ENCODE data around the gene SCARF2.
"Not testable (repeated sequence)": the region's sequence is repeated elsewhere in the genome, so short reads cannot be mapped to it uniquely, and the experiment has no call there.

Gene SCARF2

DNA sequence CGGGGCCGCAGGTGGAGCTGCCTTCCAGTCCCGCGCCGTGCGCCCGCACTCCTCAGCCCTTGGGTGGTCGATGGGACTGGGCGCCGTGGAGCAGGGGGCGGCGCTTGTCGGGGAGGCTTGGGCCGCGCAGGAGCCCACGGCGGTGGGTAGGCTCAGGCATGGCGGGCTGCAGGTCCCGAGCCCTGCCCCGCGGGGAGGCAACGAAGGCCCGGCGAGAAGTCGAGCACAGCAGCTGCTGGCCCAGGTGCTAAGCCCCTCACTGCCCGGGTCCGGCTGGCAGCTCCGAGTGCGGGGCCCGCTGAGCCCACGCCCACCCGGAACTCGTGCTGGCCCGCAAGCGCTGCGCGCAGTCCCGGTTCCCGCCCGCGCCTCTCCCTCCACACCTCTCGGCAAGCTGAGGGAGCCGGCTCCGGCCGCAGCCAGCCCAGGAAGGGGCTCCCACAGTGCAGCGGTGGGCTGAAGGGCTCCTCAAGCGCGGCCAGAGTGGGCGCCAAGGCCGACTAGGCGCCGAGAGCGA lies 45.2 kb downstream of the SCARF2 start:
- DNase-seq: not testable (repeated sequence)

DNA sequence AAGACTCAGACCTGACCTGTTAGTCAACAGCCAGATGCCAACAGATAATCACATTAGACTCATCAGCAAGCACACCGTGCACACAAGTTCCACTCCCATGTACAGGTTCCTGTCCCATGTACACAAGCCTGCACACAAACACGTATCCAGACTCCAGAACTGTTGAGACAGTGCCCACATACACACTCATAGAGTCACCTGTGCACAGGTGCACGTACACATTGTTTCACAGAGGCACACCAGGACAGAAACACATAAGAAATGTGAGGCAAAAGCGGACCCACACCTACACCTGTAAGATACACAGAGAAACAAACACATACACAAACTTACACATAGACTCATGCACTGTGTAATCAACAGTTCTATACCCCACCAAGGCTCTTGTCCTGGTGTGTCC lies 46.4 kb downstream of the SCARF2 start:
- no peak for DNase-seq

DNA sequence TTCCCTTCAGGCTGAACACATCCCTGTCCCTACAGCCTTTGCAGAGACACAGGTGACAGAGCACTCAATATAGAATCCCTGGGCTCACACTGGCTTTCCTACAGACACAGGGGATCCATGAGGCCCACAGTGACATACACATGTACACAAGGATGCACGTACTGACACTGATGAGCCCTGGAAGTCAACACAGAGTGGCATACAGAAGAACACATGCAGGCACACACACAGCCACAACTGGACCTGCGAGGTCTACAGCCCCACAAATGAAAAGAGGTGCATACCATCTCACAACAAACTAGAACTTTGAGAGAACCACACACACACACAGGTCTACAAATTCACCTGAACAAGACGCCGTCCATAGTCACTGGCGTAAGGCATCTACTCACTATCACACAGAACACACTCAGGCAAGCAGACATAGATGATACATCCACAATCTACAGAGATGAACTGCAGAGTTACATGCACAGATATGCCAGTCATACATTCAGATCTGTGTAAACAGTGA lies 47.2 kb downstream of the SCARF2 start:
- no peak for DNase-seq

DNA sequence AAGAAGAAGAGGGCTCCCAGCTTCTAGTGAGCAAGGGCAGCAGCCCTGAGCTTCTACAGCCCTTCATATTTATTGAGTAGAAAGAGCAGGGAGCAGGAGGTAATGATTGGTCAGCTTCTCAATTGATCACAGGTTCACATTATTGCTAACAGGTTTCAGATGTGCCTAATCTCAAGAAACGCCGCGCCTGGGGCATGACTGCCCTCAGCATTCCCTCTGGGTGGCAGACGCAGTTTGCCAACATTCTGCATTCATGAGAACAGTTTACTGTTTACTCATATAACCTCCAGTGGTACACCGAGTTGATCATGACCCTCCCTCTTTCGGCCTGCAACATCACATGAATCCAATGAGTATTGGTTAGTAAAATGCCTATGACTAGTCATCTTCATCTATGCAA lies 48.3 kb downstream of the SCARF2 start:
- DNase-seq: no peak

DNA sequence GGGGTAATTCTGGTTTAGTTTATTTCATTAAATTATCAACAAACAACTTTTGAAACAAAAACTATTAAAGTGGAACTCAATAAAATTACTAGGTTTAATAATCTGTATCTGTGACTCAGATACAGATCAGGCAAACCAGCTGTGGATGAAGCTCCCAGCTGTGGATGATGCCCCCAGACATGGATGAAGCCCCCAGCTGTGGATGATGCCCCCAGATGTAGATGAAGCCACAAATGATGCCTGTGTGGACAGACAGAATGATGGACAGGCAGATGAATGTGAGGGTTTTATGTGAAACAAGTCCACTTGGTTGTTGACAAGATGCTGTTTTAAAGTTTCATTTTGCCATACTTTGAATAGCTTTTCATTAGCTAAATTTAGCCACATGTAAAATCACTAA lies 49.4 kb downstream of the SCARF2 start:
- no peak for DNase-seq

DNA sequence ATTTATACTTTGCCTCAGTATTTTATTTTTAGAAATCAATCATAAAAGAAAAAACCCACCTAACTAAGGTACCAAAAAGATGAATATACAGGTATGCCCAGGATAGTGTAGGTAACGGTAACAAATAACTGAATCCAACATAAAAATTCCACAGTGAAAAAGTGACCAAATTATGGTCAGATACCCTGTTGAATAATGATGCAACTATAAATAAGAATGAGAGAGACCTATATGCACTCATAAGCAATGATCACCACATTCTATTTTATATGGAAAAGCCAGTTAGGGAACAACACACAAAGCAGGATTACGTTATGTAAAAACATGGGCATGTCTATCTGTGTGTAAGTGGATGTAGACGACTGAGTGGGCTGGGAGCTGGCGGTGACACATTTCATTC lies 50.7 kb downstream of the SCARF2 start:
- no peak for DNase-seq

DNA sequence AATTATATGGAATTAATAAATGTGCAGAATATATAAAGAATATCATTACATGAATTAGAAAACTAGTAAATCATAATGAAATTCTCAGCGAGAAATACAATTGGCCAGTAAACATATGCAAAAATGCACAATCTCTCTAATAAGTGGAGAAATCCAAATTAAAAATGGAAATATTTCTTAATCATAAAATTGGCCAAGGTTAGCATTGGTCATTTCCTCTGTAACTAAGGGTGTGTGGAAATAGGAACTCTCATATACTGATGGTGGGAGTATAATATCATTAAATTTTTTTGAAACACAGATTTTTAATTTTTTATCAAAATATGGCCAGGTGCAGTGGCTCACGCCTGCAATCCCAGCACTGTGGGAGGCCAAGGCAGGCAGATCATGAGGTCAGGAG lies 51.3 kb downstream of the SCARF2 start:
- no peak for DNase-seq

DNA sequence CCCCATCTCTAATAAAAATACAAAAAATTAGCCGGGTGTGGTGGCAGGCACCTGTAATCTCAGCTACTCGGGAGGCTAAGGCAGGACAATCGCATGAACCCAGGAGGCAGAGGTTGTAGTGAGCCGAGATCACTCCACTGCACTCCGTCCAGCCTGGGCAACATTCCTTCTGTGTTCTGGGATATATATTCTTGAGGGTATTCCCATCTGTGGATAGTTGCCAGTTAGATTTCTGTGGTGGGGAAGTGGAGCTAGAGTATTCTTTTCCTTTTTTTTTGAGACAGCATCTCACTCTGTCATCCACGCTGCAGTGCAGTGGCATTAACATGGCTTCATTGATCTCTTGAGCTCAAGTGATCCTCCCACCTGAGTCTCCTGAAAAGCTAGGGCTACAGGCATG lies 52.8 kb downstream of the SCARF2 start:
- DNase-seq: no peak

DNA sequence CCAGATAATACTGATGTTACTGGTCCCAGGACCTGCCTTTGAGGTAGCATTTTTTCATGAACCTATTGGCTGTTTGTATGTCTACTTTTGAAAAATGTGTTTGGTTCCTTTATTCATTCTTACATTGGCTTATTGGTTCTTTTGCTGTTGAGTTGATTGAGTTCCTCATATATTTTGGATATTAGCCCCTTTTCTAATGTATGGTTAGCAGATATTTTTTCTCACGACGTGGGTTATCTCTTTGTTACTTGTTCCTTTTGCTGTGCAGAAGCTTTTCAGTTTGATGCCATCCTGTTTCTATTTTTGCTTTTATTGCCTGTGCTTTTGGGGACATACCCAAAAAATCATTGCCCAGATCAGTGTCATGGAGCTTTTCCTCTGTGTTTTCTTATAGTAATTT lies 53.5 kb downstream of the SCARF2 start:
- no peak for DNase-seq

DNA sequence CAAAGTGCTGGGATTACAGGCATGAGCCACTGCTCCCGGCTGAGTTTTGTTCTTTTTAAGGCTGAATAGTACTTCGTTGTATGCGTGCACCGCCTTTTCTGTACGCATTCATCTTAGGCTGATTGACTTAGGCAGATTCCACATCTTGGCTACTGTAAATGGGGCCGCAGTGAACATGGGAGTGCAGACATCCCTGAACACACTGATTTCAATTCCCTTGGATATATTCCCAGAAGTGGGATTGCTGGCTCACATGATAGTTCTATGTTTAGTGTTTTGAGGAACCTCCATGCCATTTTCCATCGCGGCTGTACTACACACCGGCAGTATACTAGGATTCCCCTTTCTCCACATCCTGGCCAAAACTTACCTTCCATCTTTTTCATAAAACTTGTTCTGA lies 54.1 kb downstream of the SCARF2 start:
- DNase-seq: no peak

DNA sequence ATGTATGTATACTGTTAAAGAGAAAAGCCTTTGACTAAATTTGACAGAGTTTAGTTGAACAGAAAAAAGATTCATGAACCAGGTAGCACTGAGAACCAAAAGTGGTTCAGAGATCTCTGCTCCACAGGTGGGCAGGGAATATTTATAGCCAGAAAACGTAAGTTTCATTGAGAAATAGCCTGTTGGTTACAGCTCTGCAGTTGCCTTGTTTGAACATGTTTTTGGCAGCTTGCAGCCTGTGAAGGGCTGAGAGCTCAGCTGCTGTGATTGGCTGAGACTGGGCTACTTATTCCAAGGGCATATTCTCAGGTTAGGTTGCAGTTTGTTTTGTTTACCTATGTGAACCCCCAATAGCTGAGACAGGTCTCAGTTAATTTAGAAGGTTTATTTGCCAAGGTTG lies 57.1 kb downstream of the SCARF2 start:
- DNase-seq: no peak

DNA sequence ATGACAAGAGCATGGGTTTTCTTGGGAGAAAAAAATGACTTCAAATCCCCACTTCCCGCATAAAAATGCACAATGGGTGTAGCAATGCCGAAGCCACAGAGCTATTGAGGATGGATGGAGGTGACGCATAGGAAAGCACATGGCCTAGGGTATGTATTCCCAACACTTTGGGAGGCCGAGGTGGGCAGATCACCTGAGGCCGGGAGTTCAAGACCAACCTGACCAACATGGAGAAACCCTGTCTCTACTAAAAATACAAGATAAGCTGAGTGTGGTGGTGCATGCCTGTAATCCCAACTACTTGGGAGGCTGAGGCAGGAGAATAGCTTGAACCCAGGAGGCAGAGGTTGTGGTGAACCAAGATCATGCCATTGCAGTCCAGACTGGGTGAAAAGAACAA lies 58.9 kb downstream of the SCARF2 start:
- DNase-seq: not testable (repeated sequence)

DNA sequence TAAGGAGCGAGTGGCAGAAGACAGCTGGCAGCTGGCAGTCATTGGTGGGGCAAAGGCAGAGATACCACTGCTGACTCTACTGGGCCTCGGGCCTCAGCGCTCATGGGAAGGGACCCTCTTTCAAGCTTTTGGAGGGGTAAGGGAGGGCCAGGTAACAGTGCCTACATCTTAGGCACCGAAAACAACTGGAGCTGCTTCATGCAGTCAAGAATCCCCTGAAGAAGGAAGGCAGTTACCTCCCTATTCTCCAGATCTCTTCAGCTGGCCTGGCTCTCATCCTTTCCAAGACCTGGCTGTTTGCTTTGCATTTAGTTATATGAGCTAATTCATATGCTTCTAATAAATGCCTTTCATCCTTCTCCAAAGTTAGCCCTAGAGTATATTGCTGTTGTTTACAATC lies 59.5 kb downstream of the SCARF2 start:
- no peak for DNase-seq

DNA sequence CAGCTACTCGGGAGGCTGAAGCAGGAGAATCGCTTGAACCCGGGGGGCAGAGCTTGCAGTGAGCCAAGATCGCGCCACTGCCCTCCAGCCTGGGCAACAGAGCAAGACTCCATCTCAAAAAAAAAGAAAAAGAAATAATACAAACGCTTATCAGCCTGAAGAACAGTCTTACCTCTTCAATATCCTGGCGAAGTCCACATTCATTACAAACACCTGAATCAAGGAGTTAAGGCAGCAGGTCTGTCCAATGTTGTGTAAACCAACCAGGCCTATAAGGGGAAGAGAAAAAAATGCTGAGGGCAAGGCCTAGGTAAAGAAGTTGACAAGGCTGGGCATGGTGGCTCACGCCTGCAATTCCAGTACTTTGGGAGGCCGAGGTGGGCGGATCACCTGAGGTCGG lies 60.6 kb downstream of the SCARF2 start:
- DNase-seq: not testable (repeated sequence)

DNA sequence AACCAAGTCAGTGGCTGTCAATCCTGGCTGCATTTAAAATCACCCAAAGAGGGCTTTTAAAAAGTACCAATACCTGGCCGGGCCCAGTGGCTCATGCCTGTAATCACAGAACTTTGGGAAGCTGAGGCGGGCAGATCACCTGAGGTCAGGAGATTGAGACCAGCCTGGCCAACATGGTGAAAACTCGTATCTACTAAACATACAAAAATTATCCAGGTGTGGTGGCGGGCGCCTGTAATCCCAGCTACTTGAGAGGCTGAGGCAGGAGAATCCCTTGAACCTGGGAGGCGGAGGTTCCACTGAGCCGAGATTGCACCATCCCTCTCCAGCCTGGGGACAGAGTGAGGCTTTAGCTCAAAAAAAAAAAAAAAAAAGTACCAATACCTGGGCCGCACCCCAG lies 61.3 kb downstream of the SCARF2 start:
- DNase-seq: not testable (repeated sequence)

Measured in CD4-positive, alpha-beta T cell treated with Interleukin-10 for 1 hour (primary cell).